Renal pelvis (tissue), 4 donors: ENCODE results near the gene DEXI. TPM values are rescaled to one million over a fixed set of nuclear protein-coding genes. Genes with fewer than 3 reads are reported as not detected.
"Not testable (repeated sequence)": the region's sequence is repeated elsewhere in the genome, so short reads cannot be mapped to it uniquely, and the experiment has no call there.

Experiments used
- DNase-seq: peaks from one replicate; pipeline ENCODE4 v3.0.0-alpha.2; 2013
- polyA plus RNA-seq, 3 donors: library from polyadenylated mRNA; unstranded; fragments of 120-200 nt; gene quantifications; one replicate each; pipeline ENCODE4 v1.2.1, GENCODE V29; 2013; ENCODE audit not compliant: insufficient read length in 3 of 3

DEXI gene
- polyA plus RNA-seq, 3 donors: 43.1 to 53.9 (median 48.9) TPM

DNA sequence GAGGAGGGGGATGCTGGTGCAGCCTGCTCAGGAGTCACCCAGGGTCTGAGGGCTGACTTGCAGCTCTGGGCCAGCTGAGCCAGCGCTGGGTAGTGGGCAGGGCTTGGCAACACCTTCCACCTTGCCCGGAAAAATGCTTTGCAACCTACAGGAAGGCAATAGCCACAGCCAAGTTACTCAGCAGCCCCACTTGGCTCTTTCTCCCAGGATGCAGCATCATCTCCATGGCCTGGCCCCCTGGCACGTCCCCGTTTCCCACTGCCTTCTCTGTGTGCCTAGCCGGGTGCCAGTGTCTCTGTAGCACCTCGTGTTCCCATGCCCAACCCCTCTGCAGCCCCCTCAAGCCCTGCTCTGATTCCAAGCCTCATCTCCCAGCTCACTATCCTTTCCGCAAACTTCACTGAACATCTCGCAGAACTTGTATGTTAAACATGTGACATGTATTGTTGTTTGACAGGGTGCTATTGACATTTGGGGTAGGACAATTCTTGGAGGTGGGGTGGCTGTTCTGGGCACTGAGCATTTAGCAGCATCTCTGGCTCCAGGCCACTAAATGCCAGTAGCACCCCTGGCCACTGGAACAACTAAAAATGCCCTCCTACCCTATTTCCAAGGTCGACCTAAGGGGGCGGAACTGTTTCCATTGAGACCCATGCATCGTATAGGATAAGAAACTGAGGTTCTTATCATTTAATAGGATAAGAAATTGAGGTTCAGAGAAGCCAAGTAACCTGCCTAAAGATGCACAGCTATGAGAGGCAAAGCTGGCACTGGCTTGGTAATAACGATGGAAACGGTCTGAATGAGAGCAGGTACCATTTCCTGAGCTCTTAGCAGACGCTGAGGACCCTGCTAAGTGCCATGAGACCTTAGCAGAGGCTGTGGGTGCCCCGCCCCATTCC is 12.2 kb downstream of the DEXI start:
- DNase-seq: no peak

- not testable (repeated sequence) for DNase-seq
Measured at GRCh38 chr16:10929097-10929496, 13.2 kb downstream of the DEXI start.

DNA sequence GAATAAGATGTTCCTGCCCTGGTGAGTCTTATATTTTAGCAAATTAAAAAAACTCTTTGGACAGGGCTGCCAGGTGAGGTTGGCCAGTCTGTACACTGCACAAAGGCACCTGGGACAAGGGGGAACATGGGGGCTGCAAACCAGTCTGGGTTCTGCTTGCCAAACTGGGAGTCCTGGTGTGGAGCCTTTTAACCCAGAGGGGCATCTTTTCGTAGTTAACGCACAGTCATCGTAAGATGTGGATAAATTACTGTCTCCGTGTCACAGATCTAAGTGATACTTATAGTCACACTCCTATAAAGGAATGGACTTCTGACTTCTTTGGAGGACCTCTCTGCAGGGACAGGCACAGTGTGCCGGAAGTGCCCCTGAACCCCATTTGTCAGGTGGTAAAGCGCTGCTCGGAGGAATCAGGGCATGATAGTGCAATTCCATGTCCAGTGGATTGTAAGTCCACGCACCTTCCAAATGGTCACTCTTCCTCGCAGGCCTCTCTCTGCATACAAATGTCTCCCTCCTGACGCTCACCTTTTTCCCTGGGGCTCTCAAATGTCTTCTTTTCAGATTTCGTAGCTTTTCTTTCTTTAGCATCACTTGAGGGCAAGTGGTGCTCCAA is 14.7 kb downstream of the DEXI start:
- no peak for DNase-seq

GRCh38 chr16:10926867-10927266 is 15.4 kb downstream of the DEXI start:
- DNase-seq: no peak

GRCh38 chr16:10926094-10926493 is 16.2 kb downstream of the DEXI start:
- no peak for DNase-seq

DNA sequence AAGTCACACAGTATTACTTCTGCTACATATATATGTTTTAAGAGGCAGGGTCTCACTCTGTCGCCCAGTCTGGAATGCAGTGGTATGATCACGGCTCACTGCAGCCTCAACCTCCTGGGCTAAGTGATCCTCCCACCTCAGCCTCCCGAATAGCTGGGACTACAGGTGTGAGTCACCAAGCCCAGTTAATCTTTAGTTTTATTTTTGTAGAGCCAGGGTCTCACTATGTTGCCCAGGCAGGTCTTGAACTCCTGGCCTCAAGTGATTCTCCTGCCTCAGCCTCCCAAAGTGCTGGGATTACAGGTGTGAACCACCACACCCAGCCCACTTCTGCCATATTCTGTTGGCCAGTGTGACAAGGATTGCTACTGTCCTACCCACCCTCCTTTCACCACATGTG is 17.0 kb downstream of the DEXI start:
- not testable (repeated sequence) for DNase-seq

- no peak for DNase-seq
Measured at GRCh38 chr16:10923650-10924214, 18.5 kb downstream of the DEXI start.

- no peak for DNase-seq
Measured at GRCh38 chr16:10923146-10923649, 19.1 kb downstream of the DEXI start.

GRCh38 chr16:10922328-10923145 is 19.7 kb downstream of the DEXI start:
- no peak for DNase-seq

- no peak for DNase-seq
Measured at GRCh38 chr16:10921536-10922327, 20.5 kb downstream of the DEXI start.

DNA sequence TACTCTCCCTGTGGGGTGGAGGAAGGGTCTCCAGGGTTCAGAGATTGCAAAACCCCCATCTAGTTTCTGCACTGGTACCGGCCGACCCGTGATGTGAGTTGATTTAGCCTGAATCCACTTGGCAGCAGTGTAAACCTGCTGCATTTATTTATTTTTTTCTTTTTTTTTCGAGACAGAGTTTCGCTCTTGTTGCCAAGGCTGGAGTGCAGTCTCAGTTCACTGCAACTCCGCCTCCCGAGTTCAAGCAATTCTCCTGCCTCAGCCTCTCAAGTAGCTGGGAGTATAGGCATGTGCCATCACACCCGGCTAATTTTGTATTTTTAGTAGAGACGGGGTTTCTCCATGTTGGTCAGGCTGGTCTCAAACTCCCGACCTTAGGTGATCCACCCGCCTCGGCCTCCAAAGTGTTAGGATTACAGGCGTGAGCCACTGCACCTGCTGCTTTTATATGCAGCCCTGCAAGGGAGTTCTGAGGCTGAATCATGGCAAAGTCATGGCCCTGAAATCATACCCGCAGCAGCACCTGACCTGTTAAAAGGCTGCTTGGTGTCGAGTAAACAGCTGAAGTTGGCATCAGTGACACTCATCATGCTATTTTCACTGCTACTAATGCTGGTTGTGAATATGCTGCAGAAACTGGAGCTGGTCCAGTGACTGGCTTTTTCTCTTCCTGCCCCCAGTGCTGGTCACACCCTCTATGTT is 21.4 kb downstream of the DEXI start:
- DNase-seq: no peak

- DNase-seq: no peak
Measured at GRCh38 chr16:10919003-10919351, 23.3 kb downstream of the DEXI start.

DNA sequence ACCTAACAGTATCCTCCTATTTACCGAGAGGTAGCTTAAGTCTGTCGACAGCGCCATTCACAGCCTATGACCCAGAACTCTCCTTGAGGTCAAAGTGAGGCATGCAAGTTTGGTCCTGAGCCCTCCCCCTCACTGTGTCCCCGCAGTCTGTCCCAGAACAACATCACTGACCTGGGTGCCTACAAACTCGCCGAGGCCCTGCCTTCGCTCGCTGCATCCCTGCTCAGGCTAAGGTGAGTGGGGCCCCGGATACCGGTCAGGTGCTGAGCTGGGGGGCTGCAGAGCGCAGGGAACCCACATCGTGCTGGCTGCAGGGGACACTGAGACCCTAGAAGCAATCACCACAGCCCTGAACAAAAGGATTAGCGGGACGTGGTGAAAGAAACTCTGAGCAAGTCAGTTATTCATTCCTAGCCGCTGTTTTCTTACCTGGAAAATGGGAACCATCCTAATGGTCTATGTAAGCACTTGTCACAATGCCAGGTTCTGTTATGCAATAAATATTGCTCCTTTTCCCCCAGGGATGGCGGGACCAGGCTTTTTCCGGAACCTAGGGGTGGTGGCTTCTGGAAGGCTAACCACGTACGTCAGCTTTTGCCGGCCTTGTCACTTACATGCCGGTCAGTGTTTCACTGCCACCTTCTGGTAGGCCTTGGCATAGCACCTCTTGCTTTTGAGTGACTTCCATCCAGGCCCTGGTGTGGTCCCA is 23.8 kb downstream of the DEXI start:
- peak; percentile 91 for DNase-seq

DNA sequence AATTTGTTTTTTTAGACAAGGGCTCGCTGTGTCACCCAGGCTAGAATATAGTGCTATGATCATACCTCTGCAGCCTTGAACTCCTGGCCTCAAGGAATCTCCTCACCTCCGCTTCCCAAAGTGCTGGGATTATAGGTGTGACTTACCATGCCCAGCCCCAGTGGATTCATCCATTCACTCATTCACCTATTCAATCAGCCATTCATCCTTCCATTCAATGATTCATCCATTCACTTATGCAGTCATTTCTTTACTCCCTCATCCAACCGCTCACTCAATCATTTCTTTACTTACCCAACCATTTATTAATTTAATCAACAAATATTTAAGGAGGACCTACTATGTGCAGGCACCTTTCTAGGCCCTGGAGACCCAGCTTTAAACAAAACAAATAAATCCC is 25.7 kb downstream of the DEXI start:
- DNase-seq: no peak

DNA sequence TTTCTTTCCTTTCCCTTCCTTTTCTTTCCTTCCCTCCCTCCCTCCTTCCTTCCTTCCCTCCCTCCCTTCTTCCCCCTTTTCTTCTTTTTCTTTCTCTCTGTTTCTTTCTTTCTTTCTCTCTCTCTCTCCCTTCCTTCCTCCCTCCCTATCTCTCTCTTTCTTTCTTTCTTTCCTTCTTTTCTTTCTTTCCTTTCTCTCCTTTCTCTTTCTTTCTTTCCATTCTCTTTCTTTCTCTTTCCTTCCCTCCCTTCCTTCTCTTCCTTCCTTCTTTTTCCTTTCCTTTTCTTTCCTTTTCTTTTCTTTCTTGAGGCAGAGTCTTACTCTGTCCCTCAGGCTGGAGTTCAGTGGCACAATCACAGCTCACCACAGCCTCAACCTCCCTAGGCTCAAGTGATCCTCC is 31.0 kb downstream of the DEXI start:
- no peak for DNase-seq

GRCh38 chr16:10907757-10908045 is 34.6 kb downstream of the DEXI start:
- DNase-seq: no peak

DNA sequence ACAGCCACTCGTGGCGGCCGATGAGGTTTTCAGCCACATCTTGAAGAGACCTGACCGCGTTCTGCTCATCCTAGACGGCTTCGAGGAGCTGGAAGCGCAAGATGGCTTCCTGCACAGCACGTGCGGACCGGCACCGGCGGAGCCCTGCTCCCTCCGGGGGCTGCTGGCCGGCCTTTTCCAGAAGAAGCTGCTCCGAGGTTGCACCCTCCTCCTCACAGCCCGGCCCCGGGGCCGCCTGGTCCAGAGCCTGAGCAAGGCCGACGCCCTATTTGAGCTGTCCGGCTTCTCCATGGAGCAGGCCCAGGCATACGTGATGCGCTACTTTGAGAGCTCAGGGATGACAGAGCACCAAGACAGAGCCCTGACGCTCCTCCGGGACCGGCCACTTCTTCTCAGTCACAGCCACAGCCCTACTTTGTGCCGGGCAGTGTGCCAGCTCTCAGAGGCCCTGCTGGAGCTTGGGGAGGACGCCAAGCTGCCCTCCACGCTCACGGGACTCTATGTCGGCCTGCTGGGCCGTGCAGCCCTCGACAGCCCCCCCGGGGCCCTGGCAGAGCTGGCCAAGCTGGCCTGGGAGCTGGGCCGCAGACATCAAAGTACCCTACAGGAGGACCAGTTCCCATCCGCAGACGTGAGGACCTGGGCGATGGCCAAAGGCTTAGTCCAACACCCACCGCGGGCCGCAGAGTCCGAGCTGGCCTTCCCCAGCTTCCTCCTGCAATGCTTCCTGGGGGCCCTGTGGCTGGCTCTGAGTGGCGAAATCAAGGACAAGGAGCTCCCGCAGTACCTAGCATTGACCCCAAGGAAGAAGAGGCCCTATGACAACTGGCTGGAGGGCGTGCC is 35.1 kb downstream of the DEXI start:
- no peak for DNase-seq

- DNase-seq: no peak
Measured at GRCh38 chr16:10906482-10906881, 35.8 kb downstream of the DEXI start.

- DNase-seq: no peak
Measured at GRCh38 chr16:10902999-10903398, 39.3 kb downstream of the DEXI start.
